ENCODE data around the gene CAVIN1. TPM values are rescaled to one million over a fixed set of nuclear protein-coding genes. Genes with fewer than 3 reads are reported as not detected.

The CAVIN1 gene
- total and polyA plus RNA-seq, 2 experiments from 2014 or later, result 18.1 to 35.7 TPM

- H3K4me2 ChIP-seq, result peak within 1 kb of the TSS; percentile 92
- ATAC-seq, result peak; percentile 97
- peaks cover 5% of the 10 kb centered on the region; the same call in 2 of the 3 replicates for H3K36me3 Mint-ChIP-seq (ENCODE audit: low read depth)
- H3K9me3 Mint-ChIP-seq, result no peaks in the 10 kb centered on the region
- peaks cover 39% of the 10 kb centered on the region for H3K79me2 ChIP-seq (replicated peaks; ENCODE audit: insufficient read depth)
- TF ChIP-seq POLR2AphosphoS5 (IDR thresholded peaks at IDR 0.05; ENCODE audit: low read depth), result peak; percentile 65
- TF ChIP-seq, protein P1, sequence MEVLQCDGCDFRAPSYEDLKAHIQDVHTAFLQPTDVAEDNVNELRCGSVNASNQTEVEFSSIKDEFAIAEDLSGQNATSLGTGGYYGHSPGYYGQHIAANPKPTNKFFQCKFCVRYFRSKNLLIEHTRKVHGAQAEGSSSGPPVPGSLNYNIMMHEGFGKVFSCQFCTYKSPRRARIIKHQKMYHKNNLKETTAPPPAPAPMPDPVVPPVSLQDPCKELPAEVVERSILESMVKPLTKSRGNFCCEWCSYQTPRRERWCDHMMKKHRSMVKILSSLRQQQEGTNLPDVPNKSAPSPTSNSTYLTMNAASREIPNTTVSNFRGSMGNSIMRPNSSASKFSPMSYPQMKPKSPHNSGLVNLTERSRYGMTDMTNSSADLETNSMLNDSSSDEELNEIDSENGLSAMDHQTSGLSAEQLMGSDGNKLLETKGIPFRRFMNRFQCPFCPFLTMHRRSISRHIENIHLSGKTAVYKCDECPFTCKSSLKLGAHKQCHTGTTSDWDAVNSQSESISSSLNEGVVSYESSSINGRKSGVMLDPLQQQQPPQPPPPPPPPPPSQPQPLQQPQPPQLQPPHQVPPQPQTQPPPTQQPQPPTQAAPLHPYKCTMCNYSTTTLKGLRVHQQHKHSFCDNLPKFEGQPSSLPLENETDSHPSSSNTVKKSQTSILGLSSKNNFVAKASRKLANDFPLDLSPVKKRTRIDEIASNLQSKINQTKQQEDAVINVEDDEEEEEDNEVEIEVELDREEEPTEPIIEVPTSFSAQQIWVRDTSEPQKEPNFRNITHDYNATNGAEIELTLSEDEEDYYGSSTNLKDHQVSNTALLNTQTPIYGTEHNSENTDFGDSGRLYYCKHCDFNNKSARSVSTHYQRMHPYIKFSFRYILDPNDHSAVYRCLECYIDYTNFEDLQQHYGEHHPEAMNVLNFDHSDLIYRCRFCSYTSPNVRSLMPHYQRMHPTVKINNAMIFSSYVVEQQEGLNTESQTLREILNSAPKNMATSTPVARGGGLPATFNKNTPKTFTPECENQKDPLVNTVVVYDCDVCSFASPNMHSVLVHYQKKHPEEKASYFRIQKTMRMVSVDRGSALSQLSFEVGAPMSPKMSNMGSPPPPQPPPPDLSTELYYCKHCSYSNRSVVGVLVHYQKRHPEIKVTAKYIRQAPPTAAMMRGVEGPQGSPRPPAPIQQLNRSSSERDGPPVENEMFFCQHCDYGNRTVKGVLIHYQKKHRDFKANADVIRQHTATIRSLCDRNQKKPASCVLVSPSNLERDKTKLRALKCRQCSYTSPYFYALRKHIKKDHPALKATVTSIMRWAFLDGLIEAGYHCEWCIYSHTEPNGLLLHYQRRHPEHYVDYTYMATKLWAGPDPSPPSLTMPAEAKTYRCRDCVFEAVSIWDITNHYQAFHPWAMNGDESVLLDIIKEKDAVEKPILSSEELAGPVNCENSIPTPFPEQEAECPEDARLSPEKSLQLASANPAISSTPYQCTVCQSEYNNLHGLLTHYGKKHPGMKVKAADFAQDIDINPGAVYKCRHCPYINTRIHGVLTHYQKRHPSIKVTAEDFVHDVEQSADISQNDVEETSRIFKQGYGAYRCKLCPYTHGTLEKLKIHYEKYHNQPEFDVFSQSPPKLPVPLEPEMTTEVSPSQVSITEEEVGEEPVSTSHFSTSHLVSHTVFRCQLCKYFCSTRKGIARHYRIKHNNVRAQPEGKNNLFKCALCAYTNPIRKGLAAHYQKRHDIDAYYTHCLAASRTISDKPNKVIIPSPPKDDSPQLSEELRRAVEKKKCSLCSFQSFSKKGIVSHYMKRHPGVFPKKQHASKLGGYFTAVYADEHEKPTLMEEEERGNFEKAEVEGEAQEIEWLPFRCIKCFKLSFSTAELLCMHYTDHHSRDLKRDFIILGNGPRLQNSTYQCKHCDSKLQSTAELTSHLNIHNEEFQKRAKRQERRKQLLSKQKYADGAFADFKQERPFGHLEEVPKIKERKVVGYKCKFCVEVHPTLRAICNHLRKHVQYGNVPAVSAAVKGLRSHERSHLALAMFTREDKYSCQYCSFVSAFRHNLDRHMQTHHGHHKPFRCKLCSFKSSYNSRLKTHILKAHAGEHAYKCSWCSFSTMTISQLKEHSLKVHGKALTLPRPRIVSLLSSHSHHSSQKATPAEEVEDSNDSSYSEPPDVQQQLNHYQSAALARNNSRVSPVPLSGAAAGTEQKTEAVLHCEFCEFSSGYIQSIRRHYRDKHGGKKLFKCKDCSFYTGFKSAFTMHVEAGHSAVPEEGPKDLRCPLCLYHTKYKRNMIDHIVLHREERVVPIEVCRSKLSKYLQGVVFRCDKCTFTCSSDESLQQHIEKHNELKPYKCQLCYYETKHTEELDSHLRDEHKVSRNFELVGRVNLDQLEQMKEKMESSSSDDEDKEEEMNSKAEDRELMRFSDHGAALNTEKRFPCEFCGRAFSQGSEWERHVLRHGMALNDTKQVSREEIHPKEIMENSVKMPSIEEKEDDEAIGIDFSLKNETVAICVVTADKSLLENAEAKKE (CRISPR knock-in tag; IDR thresholded peaks at IDR 0.05), result no peak
- TF ChIP-seq, protein P2, sequence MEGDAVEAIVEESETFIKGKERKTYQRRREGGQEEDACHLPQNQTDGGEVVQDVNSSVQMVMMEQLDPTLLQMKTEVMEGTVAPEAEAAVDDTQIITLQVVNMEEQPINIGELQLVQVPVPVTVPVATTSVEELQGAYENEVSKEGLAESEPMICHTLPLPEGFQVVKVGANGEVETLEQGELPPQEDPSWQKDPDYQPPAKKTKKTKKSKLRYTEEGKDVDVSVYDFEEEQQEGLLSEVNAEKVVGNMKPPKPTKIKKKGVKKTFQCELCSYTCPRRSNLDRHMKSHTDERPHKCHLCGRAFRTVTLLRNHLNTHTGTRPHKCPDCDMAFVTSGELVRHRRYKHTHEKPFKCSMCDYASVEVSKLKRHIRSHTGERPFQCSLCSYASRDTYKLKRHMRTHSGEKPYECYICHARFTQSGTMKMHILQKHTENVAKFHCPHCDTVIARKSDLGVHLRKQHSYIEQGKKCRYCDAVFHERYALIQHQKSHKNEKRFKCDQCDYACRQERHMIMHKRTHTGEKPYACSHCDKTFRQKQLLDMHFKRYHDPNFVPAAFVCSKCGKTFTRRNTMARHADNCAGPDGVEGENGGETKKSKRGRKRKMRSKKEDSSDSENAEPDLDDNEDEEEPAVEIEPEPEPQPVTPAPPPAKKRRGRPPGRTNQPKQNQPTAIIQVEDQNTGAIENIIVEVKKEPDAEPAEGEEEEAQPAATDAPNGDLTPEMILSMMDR (conservative IDR thresholded peaks at IDR 0.05; ENCODE audit: low read depth in 2 of 2), result peak in 1 of 2 experiments; percentile 30; a peak in 1 of 4 replicates
- TF ChIP-seq EZH2phosphoT487 (IDR thresholded peaks at IDR 0.05; ENCODE audit: unreplicated experiment), result no peak
- TF ChIP-seq NANOG (IDR thresholded peaks at IDR 0.05; ENCODE audit: borderline replicate concordance), result peak; percentile 37; the same call in 1 of the 2 replicates
- TF ChIP-seq CREB1 (CRISPR knock-in tag; IDR thresholded peaks at IDR 0.05; ENCODE audit: low read depth), result peak; percentile 96
- peak; percentile 79 for TF ChIP-seq ETS1 (IDR thresholded peaks at IDR 0.05)
- H3K4me1 Mint-ChIP-seq, result peaks cover 29% of the 10 kb centered on the region
- peak within 1 kb of the TSS; percentile 85 for H3K27ac ChIP-seq (ENCODE audit: low read depth)
- H3K9me2 ChIP-seq (ENCODE audit: insufficient read depth), result no peaks in the 10 kb centered on the region
- peaks cover 3% of the 10 kb centered on the region; the same call in 1 of the 2 replicates for H3F3A ChIP-seq (replicated peaks; ENCODE audit: low read depth)
- no peaks in the 10 kb centered on the region for H3K27me3 ChIP-seq (ENCODE audit: insufficient read depth)
- DNase-seq (ENCODE audit: low spot score), result peak; percentile 100
- peak within 1 kb of the TSS; percentile 98 for H3K4me3 Mint-ChIP-seq
- H3K4me3 ChIP-seq, result peak within 1 kb of the TSS; percentile 83
- peaks cover 23% of the 10 kb centered on the region for H4K20me1 ChIP-seq (replicated peaks; ENCODE audit: insufficient read depth)
- H3K36me3 ChIP-seq (ENCODE audit: insufficient read depth), result no peaks in the 10 kb centered on the region
- peaks cover 26% of the 10 kb centered on the region for H3K4me1 ChIP-seq (ENCODE audit: insufficient read depth)
- H3K27me3 Mint-ChIP-seq (ENCODE audit: insufficient read depth, low read depth, poor library complexity), result peaks cover 9% of the 10 kb centered on the region
- peak within 1 kb of the TSS; percentile 98 for H3K27ac Mint-ChIP-seq
- H2AFZ ChIP-seq, result peak within 1 kb of the TSS; percentile 64
These were observed 34.5 kb downstream of the CAVIN1 start, which contains the start of gene STAT3 for GRCh38 chr17:42388381-42389134. Gene STAT3, minus strand, starts transcription at chr17:42388442. Its CDS starts 39,926 bp downstream, at chr17:42348516.

Data from GM23338 (cell line).